Liver (tissue), 9 donors: ENCODE data around the gene SAMD1. TPM values are rescaled to one million over a fixed set of nuclear protein-coding genes. Genes with fewer than 3 reads are reported as not detected.

ENCODE experiments used
- DNase-seq: peaks from one replicate; pipeline ENCODE4 v3.0.0-alpha.2; 2017; ENCODE audit warnings: low spot score
- H3K27ac ChIP-seq, 2 donors: one replicate each; pipeline ENCODE4 v1.7.0; 2013; ENCODE audit warnings: inconsistent platforms in 2 of 2, low read length in 2 of 2, control low read depth in 1 of 2, low read depth in 1 of 2, mild to moderate bottlenecking in 1 of 2
- H3K27me3 ChIP-seq, 4 donors: one replicate each; pipeline versions ENCODE4 v1.6.1 to v1.7.0; 2013; ENCODE audit warnings: low read length in 3 of 4, inconsistent platforms in 1 of 4, mild to moderate bottlenecking in 1 of 4, moderate library complexity in 1 of 4; ENCODE audit not compliant: control insufficient read depth in 4 of 4, insufficient read depth in 4 of 4
- H3K36me3 ChIP-seq, 4 donors: one replicate each; pipeline versions ENCODE4 v1.6.1 to v1.7.0; 2013; ENCODE audit warnings: low read length in 3 of 4, mild to moderate bottlenecking in 3 of 4, low read depth in 1 of 4, moderate library complexity in 1 of 4; ENCODE audit not compliant: control insufficient read depth in 4 of 4, insufficient read depth in 3 of 4
- H3K4me1 ChIP-seq, 4 donors: one replicate each; pipeline versions ENCODE4 v1.6.1 to v1.7.0; 2013; ENCODE audit warnings: low read length in 3 of 4, mild to moderate bottlenecking in 3 of 4, moderate library complexity in 1 of 4; ENCODE audit not compliant: control insufficient read depth in 4 of 4, insufficient read depth in 4 of 4
- H3K4me3 ChIP-seq, 3 donors: one replicate each; pipeline versions ENCODE4 v1.6.1 to v1.7.0; 2013; ENCODE audit warnings: low read length in 3 of 3, control low read depth in 1 of 3, low read depth in 1 of 3, mild to moderate bottlenecking in 1 of 3
- H3K9ac ChIP-seq, 2 donors: one replicate each; pipeline ENCODE4 v1.7.0; 2013; ENCODE audit warnings: low read length in 2 of 2, mild to moderate bottlenecking in 2 of 2, moderate library complexity in 2 of 2, control low read depth in 1 of 2, low read depth in 1 of 2
- H3K9me3 ChIP-seq, 4 donors: one replicate each; pipeline versions ENCODE4 v1.6.1 to v1.7.0; 2013; ENCODE audit warnings: low read length in 3 of 4; ENCODE audit not compliant: control insufficient read depth in 4 of 4
- ATF3 ChIP-seq: IDR thresholded peaks from 2 replicates; pipeline ENCODE4 v1.6.1; 2016; ENCODE audit warnings: antibody characterized with exemption
- EGR1 ChIP-seq, 2 donors: IDR thresholded peaks; 2 replicates each; pipeline ENCODE4 v1.6.1; 2016 to 2018; ENCODE audit warnings: antibody characterized with exemption in 2 of 2, low read depth in 2 of 2
- FOXA1 ChIP-seq: IDR thresholded peaks from 2 replicates; pipeline ENCODE4 v1.6.1; 2016; ENCODE audit warnings: antibody characterized with exemption
- FOXA2 ChIP-seq: IDR thresholded peaks from 2 replicates; pipeline ENCODE4 v1.6.1; 2016; ENCODE audit warnings: antibody characterized with exemption
- GABPA ChIP-seq, 2 donors: IDR thresholded peaks in 1 of 2; conservative IDR thresholded peaks in 1 of 2; 2 replicates each; pipeline ENCODE4 v1.6.1; 2016; ENCODE audit warnings: antibody characterized with exemption in 2 of 2, mild to moderate bottlenecking in 1 of 2, moderate library complexity in 1 of 2
- HNF4A ChIP-seq, 2 donors: conservative IDR thresholded peaks; 2 replicates each; pipeline ENCODE4 v1.6.1; 2016; ENCODE audit warnings: antibody characterized with exemption in 2 of 2, mild to moderate bottlenecking in 2 of 2
- HNF4G ChIP-seq: IDR thresholded peaks from 2 replicates; pipeline ENCODE4 v1.6.1; 2016; ENCODE audit warnings: antibody characterized with exemption
- JUND ChIP-seq, 2 donors: IDR thresholded peaks; 2 replicates each; pipeline ENCODE4 v1.6.1; 2016; ENCODE audit warnings: antibody characterized with exemption in 2 of 2
- NR2F2 ChIP-seq: IDR thresholded peaks from 2 replicates; pipeline ENCODE4 v1.6.1; 2016; ENCODE audit warnings: antibody characterized with exemption
- RAD21 ChIP-seq, 2 donors: IDR thresholded peaks; 2 replicates each; pipeline ENCODE4 v1.6.1; 2016; ENCODE audit warnings: antibody characterized with exemption in 2 of 2, mild to moderate bottlenecking in 2 of 2
- SP1 ChIP-seq: IDR thresholded peaks from 2 replicates; pipeline ENCODE4 v1.6.1; 2018; ENCODE audit warnings: antibody characterized with exemption, mild to moderate bottlenecking
- TAF1 ChIP-seq: conservative IDR thresholded peaks from 2 replicates; pipeline ENCODE4 v1.6.1; 2016; ENCODE audit warnings: antibody characterized with exemption, mild to moderate bottlenecking
- YY1 ChIP-seq: IDR thresholded peaks from 2 replicates; pipeline ENCODE4 v1.6.1; 2016; ENCODE audit warnings: antibody characterized with exemption, mild to moderate bottlenecking
- ZBTB33 ChIP-seq: IDR thresholded peaks from 2 replicates; pipeline ENCODE4 v1.6.1; 2016; ENCODE audit warnings: antibody characterized with exemption
- WGBS: extraction: QIAGEN DNeasy Blood & Tissue Kit; methylation state at CpG from one replicate; pipeline ENCODE4 v1.1.7; 2013; 5-methylcytosine and 5-hydroxymethylcytosine counted together
- polyA plus RNA-seq, 2 donors: library from polyadenylated mRNA; stranded (reverse) in 1 of 2; unstranded in 1 of 2; fragments of 200-250 nt in 1 of 2; fragments of >200 nt in 1 of 2; fragmentation: Nextera tagmentation in 1 of 2; extraction: Ambion mirVana in 1 of 2; gene quantifications; one replicate each; pipeline versions ENCODE4 v1.2.1 to v1.2.3, GENCODE V29; 2013 to 2015
- total RNA-seq, 2 donors: library from RNA; depleted of rRNA; stranded (reverse); fragments of >200 nt; gene quantifications; one replicate each; pipeline ENCODE4 v1.2.3, GENCODE V29; 2014
- TF ChIP-seq, protein P1 (sequence below): IDR thresholded peaks from 2 replicates; pipeline ENCODE4 v1.6.1; 2016; ENCODE audit warnings: antibody characterized with exemption, mild to moderate bottlenecking
- TF ChIP-seq, protein P2 (sequence below): fragments of 150-350 bp; IDR thresholded peaks from 2 replicates; pipeline ENCODE4 v1.5.1; 2017; ENCODE audit warnings: improper control_type of control experiment, low read depth, low read length; ENCODE audit not compliant: missing input control
- TF ChIP-seq, protein P3 (sequence below): IDR thresholded peaks from 2 replicates; pipeline ENCODE4 v1.6.1; 2016; ENCODE audit warnings: antibody characterized with exemption
- donor health status: healthy.
- donor health status: healthy.
- donor health status: healthy.
- donor health status: healthy.
- donor health status: healthy.

The SAMD1 gene
- total and polyA plus RNA-seq, 4 donors = 2.1 to 33.0 (median 9.0) TPM

DNA sequence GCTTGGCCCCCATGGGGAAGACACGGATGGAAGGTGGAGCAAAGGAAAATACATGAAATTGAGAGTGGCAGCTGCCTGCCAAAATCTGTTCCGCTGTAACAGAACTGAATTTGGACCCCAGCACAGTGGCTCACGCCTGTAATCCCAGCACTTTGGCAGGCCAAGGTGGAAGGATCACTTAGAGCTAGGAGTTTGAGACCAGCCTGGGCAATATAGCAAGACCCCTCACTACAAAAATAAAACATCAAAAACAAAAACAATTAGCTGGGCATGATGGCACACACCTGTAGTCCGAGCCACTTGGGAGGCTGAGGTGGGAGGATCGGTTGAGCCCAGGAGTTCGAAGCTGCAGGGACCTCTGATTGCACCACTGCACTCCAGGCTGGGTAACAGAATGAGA is 38.1 kb downstream of the SAMD1 start:
- H3K9ac ChIP-seq = no peak overlapping the region
- H3K27ac ChIP-seq = no peak overlapping the region
- H3K9me3 ChIP-seq = no peaks in the 10 kb centered on the region
- no peaks in the 10 kb centered on the region for H3K4me1 ChIP-seq
- no peak overlapping the region for H3K4me3 ChIP-seq
- WGBS = 91% methylated on average over 6 of the region's 6 CpGs
- H3K36me3 ChIP-seq = peaks cover 7 to 27% (median 12%) of the 10 kb centered on the region in 4 donors
- no peak for DNase-seq
- TF ChIP-seq, protein P1, sequence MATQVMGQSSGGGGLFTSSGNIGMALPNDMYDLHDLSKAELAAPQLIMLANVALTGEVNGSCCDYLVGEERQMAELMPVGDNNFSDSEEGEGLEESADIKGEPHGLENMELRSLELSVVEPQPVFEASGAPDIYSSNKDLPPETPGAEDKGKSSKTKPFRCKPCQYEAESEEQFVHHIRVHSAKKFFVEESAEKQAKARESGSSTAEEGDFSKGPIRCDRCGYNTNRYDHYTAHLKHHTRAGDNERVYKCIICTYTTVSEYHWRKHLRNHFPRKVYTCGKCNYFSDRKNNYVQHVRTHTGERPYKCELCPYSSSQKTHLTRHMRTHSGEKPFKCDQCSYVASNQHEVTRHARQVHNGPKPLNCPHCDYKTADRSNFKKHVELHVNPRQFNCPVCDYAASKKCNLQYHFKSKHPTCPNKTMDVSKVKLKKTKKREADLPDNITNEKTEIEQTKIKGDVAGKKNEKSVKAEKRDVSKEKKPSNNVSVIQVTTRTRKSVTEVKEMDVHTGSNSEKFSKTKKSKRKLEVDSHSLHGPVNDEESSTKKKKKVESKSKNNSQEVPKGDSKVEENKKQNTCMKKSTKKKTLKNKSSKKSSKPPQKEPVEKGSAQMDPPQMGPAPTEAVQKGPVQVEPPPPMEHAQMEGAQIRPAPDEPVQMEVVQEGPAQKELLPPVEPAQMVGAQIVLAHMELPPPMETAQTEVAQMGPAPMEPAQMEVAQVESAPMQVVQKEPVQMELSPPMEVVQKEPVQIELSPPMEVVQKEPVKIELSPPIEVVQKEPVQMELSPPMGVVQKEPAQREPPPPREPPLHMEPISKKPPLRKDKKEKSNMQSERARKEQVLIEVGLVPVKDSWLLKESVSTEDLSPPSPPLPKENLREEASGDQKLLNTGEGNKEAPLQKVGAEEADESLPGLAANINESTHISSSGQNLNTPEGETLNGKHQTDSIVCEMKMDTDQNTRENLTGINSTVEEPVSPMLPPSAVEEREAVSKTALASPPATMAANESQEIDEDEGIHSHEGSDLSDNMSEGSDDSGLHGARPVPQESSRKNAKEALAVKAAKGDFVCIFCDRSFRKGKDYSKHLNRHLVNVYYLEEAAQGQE = no peak
- TF ChIP-seq ZBTB33 = no peak
- TF ChIP-seq TAF1 = no peak
- TF ChIP-seq HNF4A (conservative IDR thresholded peaks at IDR 0.05) = no peak
- no peak for TF ChIP-seq HNF4G
- TF ChIP-seq FOXA2 = no peak
- TF ChIP-seq, protein P2, sequence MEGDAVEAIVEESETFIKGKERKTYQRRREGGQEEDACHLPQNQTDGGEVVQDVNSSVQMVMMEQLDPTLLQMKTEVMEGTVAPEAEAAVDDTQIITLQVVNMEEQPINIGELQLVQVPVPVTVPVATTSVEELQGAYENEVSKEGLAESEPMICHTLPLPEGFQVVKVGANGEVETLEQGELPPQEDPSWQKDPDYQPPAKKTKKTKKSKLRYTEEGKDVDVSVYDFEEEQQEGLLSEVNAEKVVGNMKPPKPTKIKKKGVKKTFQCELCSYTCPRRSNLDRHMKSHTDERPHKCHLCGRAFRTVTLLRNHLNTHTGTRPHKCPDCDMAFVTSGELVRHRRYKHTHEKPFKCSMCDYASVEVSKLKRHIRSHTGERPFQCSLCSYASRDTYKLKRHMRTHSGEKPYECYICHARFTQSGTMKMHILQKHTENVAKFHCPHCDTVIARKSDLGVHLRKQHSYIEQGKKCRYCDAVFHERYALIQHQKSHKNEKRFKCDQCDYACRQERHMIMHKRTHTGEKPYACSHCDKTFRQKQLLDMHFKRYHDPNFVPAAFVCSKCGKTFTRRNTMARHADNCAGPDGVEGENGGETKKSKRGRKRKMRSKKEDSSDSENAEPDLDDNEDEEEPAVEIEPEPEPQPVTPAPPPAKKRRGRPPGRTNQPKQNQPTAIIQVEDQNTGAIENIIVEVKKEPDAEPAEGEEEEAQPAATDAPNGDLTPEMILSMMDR = no peak
- no peak for TF ChIP-seq NR2F2
- no peak for TF ChIP-seq EGR1 (IDR thresholded peaks at IDR 0.05; ENCODE audit: low read depth in 2 of 2)
- TF ChIP-seq GABPA (IDR thresholded peaks at IDR 0.05 in 1 of 2, conservative IDR thresholded peaks at IDR 0.05 in 1 of 2) = no peak
- TF ChIP-seq RAD21 (IDR thresholded peaks at IDR 0.05) = no peak
- no peak for TF ChIP-seq SP1
- no peak for TF ChIP-seq FOXA1
- TF ChIP-seq JUND (IDR thresholded peaks at IDR 0.05) = no peak
- TF ChIP-seq ATF3 = no peak
- TF ChIP-seq, protein P3, sequence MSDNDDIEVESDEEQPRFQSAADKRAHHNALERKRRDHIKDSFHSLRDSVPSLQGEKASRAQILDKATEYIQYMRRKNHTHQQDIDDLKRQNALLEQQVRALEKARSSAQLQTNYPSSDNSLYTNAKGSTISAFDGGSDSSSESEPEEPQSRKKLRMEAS = no peak
- no peak for TF ChIP-seq YY1
- no peaks in the 10 kb centered on the region for H3K27me3 ChIP-seq

DNA sequence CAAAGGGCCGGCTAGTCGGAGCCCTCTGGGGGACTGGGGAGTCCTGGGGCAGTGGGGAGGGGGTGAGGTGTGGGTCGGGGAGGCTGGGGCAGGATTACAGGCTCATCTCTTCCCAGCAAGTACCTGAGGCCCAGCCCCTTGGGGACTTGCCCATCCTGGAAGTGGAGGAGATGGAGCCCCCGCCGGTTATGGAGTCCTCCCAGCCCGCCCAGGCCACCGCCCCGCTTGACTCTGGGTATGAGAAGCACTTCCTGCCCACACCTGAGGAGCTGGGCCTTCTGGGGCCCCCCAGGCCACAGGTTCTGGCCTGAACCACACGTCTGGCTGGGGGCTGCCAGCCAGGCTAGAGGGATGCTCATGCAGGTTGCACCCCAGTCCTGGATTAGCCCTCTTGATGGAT is 38.6 kb downstream of the SAMD1 start:
- Histone ChIP-seq H3K27me3 (no peaks in the 10 kb centered on the region), H3K9ac (no peak overlapping the region), H3K9me3 (no peaks in the 10 kb centered on the region), H3K27ac (no peak overlapping the region), H3K4me1 (no peaks in the 10 kb centered on the region), H3K36me3 (peaks cover 7 to 27% (median 12%) of the 10 kb centered on the region in 4 donors), H3K4me3 (no peak overlapping the region)
- 82% methylated on average over 9 of the region's 9 CpGs for WGBS
- DNase-seq = no peak
- TF ChIP-seq YY1 = no peak
- no peak for TF ChIP-seq NR2F2
- no peak for TF ChIP-seq FOXA1
- no peak for TF ChIP-seq EGR1 (IDR thresholded peaks at IDR 0.05; ENCODE audit: low read depth in 2 of 2)
- TF ChIP-seq GABPA (IDR thresholded peaks at IDR 0.05 in 1 of 2, conservative IDR thresholded peaks at IDR 0.05 in 1 of 2) = no peak
- no peak for TF ChIP-seq ZBTB33
- TF ChIP-seq HNF4G = no peak
- TF ChIP-seq FOXA2 = no peak
- TF ChIP-seq, protein P1 = no peak
- TF ChIP-seq, protein P3 = no peak
- no peak for TF ChIP-seq SP1
- no peak for TF ChIP-seq RAD21 (IDR thresholded peaks at IDR 0.05)
- TF ChIP-seq JUND (IDR thresholded peaks at IDR 0.05) = no peak
- no peak for TF ChIP-seq HNF4A (conservative IDR thresholded peaks at IDR 0.05)
